NOMO-1 treated with dmso at 0.1 percent for 144 hours (cell line): Measurements from ENCODE around the gene CDX4.
"Not testable (repeated sequence)": the region's sequence is repeated elsewhere in the genome, so short reads cannot be mapped to it uniquely, and the experiment has no call there.

ENCODE experiments used
- DNase-seq: peaks from one replicate; lab custom pipeline; 2025; ENCODE audit not compliant: unreplicated experiment; lab: John Stamatoyannopoulos, UW

CDX4 gene

GRCh38 chrX:73446831-73447230 is at the start of gene CDX4:
TSS of gene CDX4 (plus strand) at chrX:73447053. CDS start at chrX:73447254, 201 bp downstream.
- no peak for DNase-seq

GRCh38 chrX:73398185-73398914 is 48.5 kb upstream of the CDX4 start:
- DNase-seq, result no peak

GRCh38 chrX:73400136-73400748 is 46.6 kb upstream of the CDX4 start:
- no peak for DNase-seq

GRCh38 chrX:73401591-73402266 is 45.1 kb upstream of the CDX4 start:
- DNase-seq, result no peak

GRCh38 chrX:73412930-73413329 is 33.9 kb upstream of the CDX4 start:
- DNase-seq, result no peak

- DNase-seq, result no peak
Observed at GRCh38 chrX:73447311-73447794, 500 bp downstream of the CDX4 start.

- DNase-seq, result no peak
Observed at GRCh38 chrX:73448379-73448778, 1.5 kb downstream of the CDX4 start.

- DNase-seq, result no peak
Observed at GRCh38 chrX:73455171-73455570, 8.3 kb downstream of the CDX4 start.

GRCh38 chrX:73457306-73457705 is 10.5 kb downstream of the CDX4 start:
- DNase-seq, result no peak

GRCh38 chrX:73468376-73468775 is 21.5 kb downstream of the CDX4 start:
- DNase-seq, result no peak

- no peak for DNase-seq
Observed at GRCh38 chrX:73478961-73479360, 32.1 kb downstream of the CDX4 start.

GRCh38 chrX:73481521-73481920 is 34.7 kb downstream of the CDX4 start:
- DNase-seq, result no peak

GRCh38 chrX:73490661-73491060 is 43.8 kb downstream of the CDX4 start:
- no peak for DNase-seq

- DNase-seq, result not testable (repeated sequence)
Observed at GRCh38 chrX:73492178-73492577, 45.3 kb downstream of the CDX4 start.
